ENCODE measurements around the gene CYSLTR2. TPM values are rescaled to one million over a fixed set of nuclear protein-coding genes. Genes with fewer than 3 reads are reported as not detected.

Gene CYSLTR2
- total and polyA plus RNA-seq, 12 donors, result 0.50 to 41.6 (median 12.8) TPM

GRCh38 chr13:48735571-48735970, 81.8 kb downstream of the CYSLTR2 start:
- 74 to 87% (median 82%) methylated on average over 3 of the region's 3 CpGs for WGBS, 4 donors
- Histone ChIP-seq H3K9me3 (replicated peaks in 1 of 3) (no peaks in the 10 kb centered on the region), H3K4me1 (replicated peaks in 1 of 2) (peaks cover 0 to 12% of the 10 kb centered on the region in 2 donors), H3K27ac (no peak overlapping the region), H3K27me3 (no peaks in the 10 kb centered on the region), H3K36me3 (replicated peaks in 1 of 2) (no peaks in the 10 kb centered on the region), H3K4me3 (no peak overlapping the region)
- intact Hi-C loops (cut with DNase I), result loop anchor here (10.0 kb wide), 1 partner anchor 141 kb away; no protein-coding TSS in a partner anchor
- DNase-seq, result no peak
- TF ChIP-seq CTCF (IDR thresholded peaks at IDR 0.05) (no peak), POLR2A (IDR thresholded peaks at IDR 0.05) (no peak)

- intact Hi-C loops (cut with DNase I), result loop anchor here (10.0 kb wide), 1 partner anchor 143 kb away; no protein-coding TSS in a partner anchor
- no peak for DNase-seq
- TF ChIP-seq CTCF (IDR thresholded peaks at IDR 0.05) (no peak), POLR2A (IDR thresholded peaks at IDR 0.05) (no peak)
- Histone ChIP-seq H3K27ac (no peak overlapping the region), H3K4me3 (no peak overlapping the region), H3K4me1 (replicated peaks in 1 of 2) (peaks cover 0 to 9% of the 10 kb centered on the region in 2 donors), H3K27me3 (no peaks in the 10 kb centered on the region), H3K9me3 (replicated peaks in 1 of 3) (no peaks in the 10 kb centered on the region), H3K36me3 (replicated peaks in 1 of 2) (no peaks in the 10 kb centered on the region)
- 78 to 93% (median 87%) methylated on average over 1 of the region's 1 CpG for WGBS, 4 donors
Observed at GRCh38 chr13:48737689-48738088, 84.0 kb downstream of the CYSLTR2 start.

GRCh38 chr13:48738311-48738710, 84.6 kb downstream of the CYSLTR2 start:
- Histone ChIP-seq H3K4me1 (replicated peaks in 1 of 2) (peaks cover 0 to 9% of the 10 kb centered on the region in 2 donors), H3K27ac (peak overlapping the region in 1 of 5 donors; percentile 56), H3K36me3 (replicated peaks in 1 of 2) (no peaks in the 10 kb centered on the region), H3K27me3 (no peaks in the 10 kb centered on the region), H3K4me3 (no peak overlapping the region), H3K9me3 (replicated peaks in 1 of 3) (no peaks in the 10 kb centered on the region)
- WGBS, 4 donors, result 28 to 46% (median 40%) methylated on average over 6 of the region's 6 CpGs
- TF ChIP-seq CTCF (IDR thresholded peaks at IDR 0.05), result no peak
- TF ChIP-seq POLR2A (IDR thresholded peaks at IDR 0.05), result no peak
- DNase-seq, result no peak
- intact Hi-C loops (cut with DNase I), result loop anchor here (10.0 kb wide), 1 partner anchor 144 kb away; no protein-coding TSS in a partner anchor

GRCh38 chr13:48739386-48739964, 85.7 kb downstream of the CYSLTR2 start:
- Histone ChIP-seq H3K4me3 (no peak overlapping the region), H3K27me3 (no peaks in the 10 kb centered on the region), H3K9me3 (replicated peaks in 1 of 3) (no peaks in the 10 kb centered on the region), H3K27ac (peak overlapping the region in 1 of 5 donors; percentile 56), H3K4me1 (replicated peaks in 1 of 2) (peaks cover 0 to 9% of the 10 kb centered on the region in 2 donors), H3K36me3 (replicated peaks in 1 of 2) (no peaks in the 10 kb centered on the region)
- 63 to 73% (median 66%) methylated on average over 8 to 9 of the region's 9 CpGs for WGBS, 4 donors
- intact Hi-C loops (cut with DNase I), result loop anchor here (10.0 kb wide), 1 partner anchor 145 kb away; no protein-coding TSS in a partner anchor
- peak in 1 of 7 donors; percentile 32 for DNase-seq
- TF ChIP-seq CTCF (IDR thresholded peaks at IDR 0.05) (no peak), POLR2A (IDR thresholded peaks at IDR 0.05) (no peak)

All from adrenal gland (tissue), 12 donors.